Right renal pelvis (tissue), 4 donors: ENCODE measurements around the gene SPTBN2. TPM values are rescaled to one million over a fixed set of nuclear protein-coding genes. Genes with fewer than 3 reads are reported as not detected.

ENCODE experiments used
- DNase-seq, 4 donors: peaks; one replicate each; pipeline ENCODE4 v3.0.0-alpha.2; 2013; ENCODE audit warnings: low read depth in 4 of 4, low spot score in 3 of 4, missing footprints in 1 of 4
- polyA plus RNA-seq, 4 donors: library from polyadenylated mRNA; unstranded; fragments of 120-200 nt; gene quantifications; one replicate each; pipeline ENCODE4 v1.2.1, GENCODE V29; 2013; ENCODE audit not compliant: insufficient read length in 4 of 4

SPTBN2 gene
- 10 to 100 TPM; 48.0 to 59.4 (median 52.8) TPM for polyA plus RNA-seq

GRCh38 chr11:66728693-66729385 lies at the start of gene SPTBN2:
Gene SPTBN2, minus strand, starts transcription at chr11:66729216. Its CDS starts 7,976 bp downstream, at chr11:66721240.
- DNase-seq, result no peak

GRCh38 chr11:66768818-66769217 lies 39.8 kb upstream of the SPTBN2 start:
- no peak for DNase-seq

GRCh38 chr11:66768088-66768521 lies 39.1 kb upstream of the SPTBN2 start:
- no peak for DNase-seq

GRCh38 chr11:66767666-66768065 lies 38.6 kb upstream of the SPTBN2 start:
- no peak for DNase-seq

- no peak for DNase-seq
Observed at GRCh38 chr11:66766681-66767080, 37.7 kb upstream of the SPTBN2 start.

GRCh38 chr11:66762088-66762487 lies 33.1 kb upstream of the SPTBN2 start:
- no peak for DNase-seq

- no peak for DNase-seq
Observed at GRCh38 chr11:66752148-66752547, 23.1 kb upstream of the SPTBN2 start.

- DNase-seq, result no peak
Observed at GRCh38 chr11:66749091-66749490, 20.1 kb upstream of the SPTBN2 start.

- no peak for DNase-seq
Observed at GRCh38 chr11:66747480-66747879, 18.5 kb upstream of the SPTBN2 start.

GRCh38 chr11:66745356-66746235 lies 16.6 kb upstream of the SPTBN2 start:
- no peak for DNase-seq

GRCh38 chr11:66744485-66745355 lies 15.7 kb upstream of the SPTBN2 start:
- DNase-seq, result peak in 3 of 4 donors; percentile 55 to 68 (median 65)

- DNase-seq, result no peak
Observed at GRCh38 chr11:66743271-66743968, 14.4 kb upstream of the SPTBN2 start.

GRCh38 chr11:66741153-66741552 lies 12.1 kb upstream of the SPTBN2 start:
- no peak for DNase-seq

GRCh38 chr11:66739983-66740382 lies 11.0 kb upstream of the SPTBN2 start:
- no peak for DNase-seq

- no peak for DNase-seq
Observed at GRCh38 chr11:66734215-66734614, 5.2 kb upstream of the SPTBN2 start.

GRCh38 chr11:66729447-66729846 lies 431 bp upstream of the SPTBN2 start:
- DNase-seq, result no peak

- no peak for DNase-seq
Observed at GRCh38 chr11:66728038-66728692, 851 bp downstream of the SPTBN2 start.

- DNase-seq, result no peak
Observed at GRCh38 chr11:66727282-66728037, 1.6 kb downstream of the SPTBN2 start.

- DNase-seq, result no peak
Observed at GRCh38 chr11:66725647-66726046, 3.4 kb downstream of the SPTBN2 start.
